8988T (cell line): Measurements from ENCODE around the gene FIS1.
A peak's percentile ranks its signal among the peaks of the same experiment; 100 is the strongest.
"Not testable (repeated sequence)": the region's sequence is repeated elsewhere in the genome, so short reads cannot be mapped to it uniquely, and the experiment has no call there.

Experiments
- DNase-seq: peaks from one replicate; pipeline ENCODE4 v3.0.0; 2011

The FIS1 gene

DNA sequence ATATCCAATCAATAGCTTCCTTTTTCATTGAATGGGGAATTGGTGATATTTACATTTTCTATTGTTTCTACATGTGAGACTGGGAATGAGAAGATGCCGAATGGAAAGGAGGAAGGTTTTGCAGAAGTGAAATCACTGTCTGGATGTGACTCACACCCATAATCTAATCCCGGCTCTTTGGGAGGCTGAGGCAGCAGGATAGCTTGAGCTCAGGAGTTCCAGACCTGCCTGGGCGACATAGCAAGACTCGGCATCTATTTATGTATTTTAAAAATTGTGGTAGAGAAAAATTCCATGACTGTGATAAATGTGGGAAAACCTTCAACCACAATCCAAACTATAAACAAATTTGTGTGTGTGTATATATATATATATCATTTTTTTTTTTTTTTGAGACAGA lies 10.9 kb upstream of the FIS1 start:
- no peak for DNase-seq

DNA sequence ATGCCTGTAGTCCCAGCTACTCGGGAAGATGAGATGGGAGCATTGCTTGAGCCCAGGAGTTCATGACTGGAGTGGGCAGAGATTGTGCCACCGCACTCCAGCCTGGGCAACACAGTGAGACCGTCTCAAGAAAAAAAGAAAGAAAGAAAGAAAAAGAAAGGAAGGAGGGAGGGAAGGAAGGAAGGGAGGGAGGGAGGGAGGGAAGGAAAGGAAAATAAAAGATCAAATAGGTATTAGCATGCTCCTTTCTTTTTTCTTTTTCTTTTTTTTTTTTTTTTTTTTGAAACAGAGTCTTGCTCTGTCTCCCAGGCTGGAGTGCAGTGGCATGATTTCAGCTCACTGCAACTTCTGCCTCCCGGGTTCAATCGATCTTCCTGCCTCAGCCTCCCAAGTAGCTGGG lies 8.3 kb upstream of the FIS1 start:
- not testable (repeated sequence) for DNase-seq

DNA sequence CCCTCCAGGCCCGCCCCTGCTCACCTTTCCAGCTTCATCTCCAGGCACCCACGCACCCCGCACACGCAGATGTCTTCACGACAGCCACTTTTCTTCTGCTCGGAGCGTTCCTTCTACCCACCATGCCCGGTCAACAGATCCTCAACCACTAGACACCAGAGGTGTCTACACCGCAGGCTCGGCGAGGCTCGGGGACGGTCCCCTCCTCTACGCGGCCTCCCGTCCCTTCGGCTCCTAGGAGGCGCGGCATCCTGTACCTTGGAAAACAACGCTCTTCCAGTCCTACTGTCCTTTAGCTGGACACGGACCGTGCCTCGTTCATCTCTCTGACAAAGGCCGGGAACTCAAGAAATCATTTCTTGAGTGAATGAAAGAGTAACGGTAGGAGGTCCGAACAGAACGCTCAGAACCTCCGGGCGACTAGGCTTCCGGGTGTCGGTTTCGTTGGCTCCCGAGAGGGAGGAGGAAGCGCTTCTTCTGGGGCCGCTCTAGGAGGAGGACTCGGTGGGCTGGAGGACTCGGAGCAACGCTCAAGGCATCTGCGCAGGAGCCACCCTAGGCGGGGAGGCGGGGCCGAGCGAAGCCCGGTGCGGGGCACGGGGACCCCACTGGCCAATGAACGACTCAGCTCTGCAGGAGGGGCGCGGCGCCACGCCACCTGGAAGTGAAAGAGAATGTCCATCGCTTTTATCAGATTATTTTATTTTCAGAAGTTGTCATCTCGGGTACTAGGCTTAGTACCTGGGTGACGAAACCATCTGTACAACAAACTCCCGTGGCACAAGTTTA lies 7.2 kb upstream of the FIS1 start:
- peak; percentile 84 for DNase-seq

DNA sequence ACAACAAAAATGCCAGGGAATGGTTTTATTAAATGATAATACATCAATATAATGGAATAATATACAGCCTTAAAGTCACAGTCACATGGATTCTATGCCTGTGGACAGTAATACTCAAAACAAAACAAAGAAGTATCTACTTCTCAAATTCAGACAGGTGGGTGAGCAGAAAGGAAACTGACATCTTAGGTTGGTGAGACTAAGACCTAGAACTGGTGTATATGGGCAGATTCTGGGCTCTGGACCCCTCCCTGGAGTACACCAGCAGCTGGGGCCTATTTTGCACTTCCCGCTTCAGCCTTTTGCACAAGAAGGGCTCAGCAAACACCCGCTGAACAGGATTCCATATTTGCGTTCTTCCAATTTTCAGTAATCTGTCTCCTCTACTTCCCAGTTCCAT lies 5.4 kb upstream of the FIS1 start:
- no peak for DNase-seq

DNA sequence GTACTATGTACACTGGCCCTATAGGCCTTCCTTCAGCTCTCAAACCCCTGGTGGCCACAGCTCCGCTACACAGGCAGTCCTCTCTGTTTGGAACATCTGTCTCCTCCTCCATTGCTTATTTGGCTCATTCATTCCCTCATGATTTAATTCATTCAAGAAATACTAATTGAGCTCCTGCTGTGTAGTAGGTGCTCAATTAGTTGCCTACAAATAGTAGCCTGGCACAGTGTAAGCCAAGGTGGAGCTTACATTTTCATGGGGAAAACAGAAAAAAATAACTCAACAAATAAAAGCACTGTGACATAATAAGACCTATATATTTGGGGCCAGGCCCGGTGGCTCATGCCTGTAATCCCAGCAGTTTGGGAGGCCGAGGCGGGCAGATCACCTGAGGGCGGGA lies 3.4 kb upstream of the FIS1 start:
- DNase-seq = no peak

DNA sequence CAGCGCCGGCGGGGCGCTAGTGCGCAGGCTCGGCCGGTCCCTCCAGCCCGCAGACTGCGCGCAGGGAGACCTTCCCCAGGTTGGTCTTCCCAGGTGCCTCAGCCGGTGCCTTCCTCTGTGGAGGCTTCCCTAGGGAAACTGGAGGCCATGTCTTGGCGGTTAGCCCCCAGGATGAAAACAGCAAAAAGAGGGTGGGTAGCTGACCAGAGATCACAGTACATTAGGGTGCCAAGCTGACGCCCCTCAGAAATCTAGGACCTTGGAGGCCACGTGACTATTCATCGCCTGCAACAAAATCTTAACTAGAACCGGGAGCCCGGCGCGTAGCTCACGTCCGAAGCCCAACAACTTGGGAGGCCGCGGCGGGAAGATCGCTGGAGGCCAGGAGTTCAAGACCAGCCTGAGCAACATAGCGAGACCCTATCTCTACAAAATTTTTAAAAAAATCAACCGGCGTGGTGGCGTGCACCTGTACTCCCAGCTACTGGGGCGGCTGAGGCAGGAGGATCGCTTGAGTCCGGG lies 327 bp upstream of the FIS1 start:
- peak; percentile 76 for DNase-seq

DNA sequence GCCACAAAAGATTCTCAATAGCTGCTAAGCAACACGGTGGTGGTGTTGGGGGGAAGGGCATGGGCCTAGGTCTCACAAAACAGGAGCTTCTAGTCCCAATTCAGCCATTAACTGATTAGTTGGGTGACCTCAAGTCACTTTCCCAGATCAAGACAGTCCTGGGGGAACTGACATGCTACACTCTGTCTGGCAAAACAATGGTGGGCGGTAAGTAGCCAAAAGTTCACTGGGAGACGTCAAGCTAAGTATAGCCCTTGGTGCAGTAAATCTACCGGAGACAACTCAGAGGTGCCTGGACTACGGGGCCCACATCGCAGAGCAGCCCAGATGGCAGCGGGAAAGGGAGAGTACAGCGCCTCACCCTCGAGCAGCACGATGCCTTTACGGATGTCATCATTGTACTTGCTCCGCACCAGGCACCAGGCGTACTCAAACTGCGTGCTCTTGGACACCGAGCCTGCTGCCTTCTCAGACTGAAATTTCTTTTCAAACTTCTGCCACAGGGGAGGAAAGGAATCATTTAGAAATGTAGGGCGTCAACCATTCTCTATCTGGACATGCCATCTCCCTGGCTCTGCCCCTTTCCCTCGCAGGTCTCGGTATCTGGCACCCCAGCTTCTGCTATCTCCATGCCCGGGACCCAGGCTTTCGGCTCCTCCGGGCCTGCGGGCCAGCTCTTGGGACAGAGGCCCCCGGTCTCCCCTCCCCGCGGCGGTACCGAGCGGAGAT lies 1.1 kb downstream of the FIS1 start:
- DNase-seq = no peak

DNA sequence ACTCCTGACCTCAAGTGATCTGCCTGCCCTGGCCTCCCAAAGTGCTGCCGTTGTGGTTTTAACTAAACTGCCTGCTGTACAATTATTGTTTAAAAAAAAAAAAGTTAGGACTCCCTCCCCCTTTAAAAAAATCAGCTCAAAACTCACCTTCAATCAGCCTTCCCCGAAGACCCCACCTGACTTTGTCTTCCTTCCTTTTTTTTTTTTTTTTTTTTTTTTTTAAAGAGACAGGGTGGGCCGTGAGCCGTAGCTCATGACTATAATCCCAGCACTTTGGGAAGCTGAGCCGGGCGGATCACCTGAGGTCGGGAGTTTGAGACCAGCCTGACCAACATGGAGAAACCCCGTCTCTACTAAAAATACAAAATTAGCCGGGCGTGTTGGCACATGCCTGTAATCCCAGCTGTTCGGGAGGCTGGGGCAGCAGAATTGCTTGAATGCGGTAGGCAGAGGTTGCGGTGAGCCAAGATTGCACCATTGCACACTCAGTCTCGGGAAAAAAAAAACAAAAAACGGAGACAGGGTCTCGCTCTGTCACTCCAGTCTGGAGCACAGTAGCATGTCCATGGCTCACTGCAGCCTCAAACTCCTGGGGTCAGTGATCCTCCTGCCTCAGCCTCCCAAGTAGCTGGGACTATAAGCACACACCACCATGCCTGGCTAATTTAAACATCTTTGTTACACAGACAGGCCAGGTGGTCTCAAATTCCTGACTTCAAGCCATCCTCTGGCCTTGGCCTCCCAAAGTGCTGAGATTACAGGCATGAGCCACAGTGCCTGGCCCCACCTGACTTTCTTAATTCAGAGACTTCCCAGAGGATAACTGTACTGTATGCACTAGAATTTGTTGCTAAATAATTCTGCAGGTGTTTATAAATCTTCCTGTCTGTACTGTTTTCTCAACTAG lies 3.2 kb downstream of the FIS1 start:
- no peak for DNase-seq

DNA sequence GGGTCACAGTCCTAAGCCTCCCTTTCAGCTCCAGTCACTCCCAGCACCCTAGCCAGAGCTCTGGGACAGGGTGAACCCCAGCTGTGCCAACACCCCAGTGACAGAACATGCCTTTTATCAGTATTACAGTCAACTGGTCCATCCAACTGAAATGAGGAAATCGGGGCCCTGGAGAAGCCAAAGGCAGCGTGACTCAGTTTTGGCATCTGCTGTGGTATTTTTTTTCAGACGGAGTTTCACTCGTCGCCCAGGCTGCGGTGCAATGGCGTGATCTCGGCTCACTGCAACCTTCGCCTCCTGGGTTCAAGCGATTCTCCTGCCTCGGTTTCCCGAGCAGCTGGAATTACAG lies 3.9 kb downstream of the FIS1 start:
- no peak for DNase-seq

DNA sequence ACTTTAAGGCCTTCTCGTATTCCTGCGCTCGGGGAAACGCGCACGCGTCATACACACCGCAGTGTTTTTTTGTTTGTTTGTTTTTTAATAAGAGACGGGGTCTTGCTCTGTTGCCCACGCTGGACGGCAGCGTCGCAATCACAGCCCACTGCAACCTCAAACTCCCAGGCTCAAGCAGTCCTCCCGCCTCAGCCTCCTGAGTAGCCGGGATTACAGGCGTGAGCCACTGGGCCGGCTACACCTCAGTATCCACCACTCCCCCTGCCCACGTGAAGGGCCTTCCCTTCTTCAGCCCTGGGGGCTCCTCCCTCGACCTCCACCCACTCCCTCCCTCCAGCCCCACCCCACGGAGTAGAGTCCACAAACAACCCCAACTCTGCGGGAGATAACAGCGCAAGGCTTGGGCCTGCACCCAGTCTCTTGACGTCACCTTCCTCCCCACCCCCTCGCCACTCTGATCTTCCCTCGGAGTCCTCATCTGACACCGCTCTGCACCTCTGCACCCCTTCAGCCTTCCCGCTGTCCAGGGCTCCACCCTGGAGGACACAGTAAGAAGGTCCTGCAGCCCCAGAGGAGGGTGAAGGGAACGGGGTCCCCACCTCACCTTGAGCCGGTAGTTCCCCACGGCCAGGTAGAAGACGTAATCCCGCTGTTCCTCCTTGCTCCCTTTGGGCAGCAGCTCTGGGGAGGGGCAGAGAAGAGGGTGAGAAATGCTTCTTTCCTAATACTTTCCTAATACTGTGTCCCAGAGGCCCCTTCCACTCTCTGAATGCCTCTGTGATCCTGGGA lies 4.5 kb downstream of the FIS1 start:
- no peak for DNase-seq

DNA sequence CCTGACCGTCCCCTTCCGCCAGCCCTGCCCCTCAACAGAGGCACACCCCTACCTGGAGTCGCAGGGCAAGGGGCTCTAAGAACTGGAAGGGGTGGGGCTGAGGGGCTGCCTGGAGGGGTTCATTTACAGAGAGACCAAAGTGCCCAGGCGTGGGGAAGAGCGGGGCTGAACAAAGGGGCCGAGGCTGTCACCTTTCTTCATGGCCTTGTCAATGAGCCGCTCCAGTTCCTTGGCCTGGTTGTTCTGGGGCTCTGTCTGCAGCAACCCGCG lies 5.0 kb downstream of the FIS1 start:
- no peak for DNase-seq

DNA sequence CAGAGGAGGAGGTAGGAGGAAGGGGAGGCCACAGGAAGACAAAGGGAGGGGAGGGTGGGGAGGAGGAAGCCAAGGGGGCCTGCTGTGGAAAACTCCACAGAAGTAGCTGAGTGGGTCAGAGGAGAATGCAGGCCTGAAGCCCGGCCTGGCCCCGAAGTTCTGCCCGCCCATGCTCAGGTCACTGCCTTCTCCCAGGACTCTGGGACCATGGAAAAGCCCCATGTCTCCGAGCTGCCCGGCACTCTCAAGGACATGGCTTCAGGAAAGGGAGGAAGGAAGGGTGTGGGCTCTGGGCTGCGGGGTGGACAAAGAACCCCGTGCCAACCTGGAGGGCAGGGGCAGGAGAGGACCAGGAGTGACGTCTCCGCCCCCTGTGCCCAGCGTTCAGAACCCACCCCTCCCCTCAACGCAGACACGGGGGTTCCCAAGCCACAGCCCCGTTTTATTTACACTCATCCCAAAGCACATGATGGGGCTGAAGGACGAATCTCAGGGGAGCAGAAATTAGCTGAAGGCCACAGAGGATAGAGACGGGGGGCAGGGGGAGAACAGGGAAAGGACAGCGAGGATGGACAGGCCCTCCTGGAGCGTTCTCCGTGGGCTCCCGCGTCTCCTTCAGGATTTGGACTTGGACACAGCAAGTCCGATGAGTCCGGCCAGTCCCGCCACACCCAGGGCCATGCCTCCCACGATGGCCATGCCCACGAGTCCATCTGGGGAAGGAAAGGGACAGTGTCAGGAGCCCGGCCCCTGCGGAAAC lies 5.5 kb downstream of the FIS1 start:
- DNase-seq = no peak

DNA sequence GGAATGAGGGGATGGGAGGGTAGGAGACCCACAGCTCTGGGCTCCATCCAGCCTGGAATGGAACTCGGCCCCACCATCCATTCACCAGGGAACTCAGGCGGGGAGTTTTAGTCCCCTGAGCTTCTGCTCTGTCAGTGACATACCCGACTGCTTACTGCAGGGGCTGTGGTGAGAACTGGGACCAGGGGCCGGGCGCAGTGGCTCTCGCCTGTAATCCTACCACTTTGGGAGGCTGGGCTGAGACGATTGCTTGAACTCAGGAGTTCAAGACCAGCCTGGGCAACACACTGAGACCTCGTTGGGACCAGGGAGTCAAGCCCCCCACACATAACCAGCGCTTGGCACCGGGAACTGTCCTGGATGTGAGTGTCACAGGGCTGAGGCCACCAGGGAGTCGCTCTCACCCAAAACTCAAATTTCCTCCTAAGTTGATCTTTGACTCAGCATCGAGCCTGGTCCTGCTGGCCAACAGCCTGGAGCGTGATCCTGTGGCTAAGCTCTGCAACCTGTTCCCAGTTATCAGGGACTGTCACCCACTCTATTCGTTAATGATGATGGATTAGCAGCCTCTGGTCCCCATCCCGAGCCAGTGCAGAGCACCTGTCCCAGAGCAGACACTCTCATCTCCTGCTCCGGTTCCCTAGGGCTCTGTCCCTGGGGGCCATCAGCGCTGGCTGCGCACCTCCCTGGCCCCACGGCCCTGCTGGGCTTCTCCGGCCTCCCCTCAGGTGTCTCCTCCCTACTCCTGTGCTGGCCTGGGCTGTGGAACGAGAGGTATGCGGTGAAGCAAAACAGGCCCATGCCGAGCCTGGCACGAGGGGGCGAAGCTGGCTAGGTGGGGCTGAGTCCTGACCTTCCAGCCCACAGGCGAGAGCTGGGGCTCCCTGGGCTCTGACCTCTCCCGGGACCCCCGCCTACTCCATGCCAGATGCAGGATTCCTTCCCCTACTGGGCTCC lies 6.4 kb downstream of the FIS1 start:
- no peak for DNase-seq

DNA sequence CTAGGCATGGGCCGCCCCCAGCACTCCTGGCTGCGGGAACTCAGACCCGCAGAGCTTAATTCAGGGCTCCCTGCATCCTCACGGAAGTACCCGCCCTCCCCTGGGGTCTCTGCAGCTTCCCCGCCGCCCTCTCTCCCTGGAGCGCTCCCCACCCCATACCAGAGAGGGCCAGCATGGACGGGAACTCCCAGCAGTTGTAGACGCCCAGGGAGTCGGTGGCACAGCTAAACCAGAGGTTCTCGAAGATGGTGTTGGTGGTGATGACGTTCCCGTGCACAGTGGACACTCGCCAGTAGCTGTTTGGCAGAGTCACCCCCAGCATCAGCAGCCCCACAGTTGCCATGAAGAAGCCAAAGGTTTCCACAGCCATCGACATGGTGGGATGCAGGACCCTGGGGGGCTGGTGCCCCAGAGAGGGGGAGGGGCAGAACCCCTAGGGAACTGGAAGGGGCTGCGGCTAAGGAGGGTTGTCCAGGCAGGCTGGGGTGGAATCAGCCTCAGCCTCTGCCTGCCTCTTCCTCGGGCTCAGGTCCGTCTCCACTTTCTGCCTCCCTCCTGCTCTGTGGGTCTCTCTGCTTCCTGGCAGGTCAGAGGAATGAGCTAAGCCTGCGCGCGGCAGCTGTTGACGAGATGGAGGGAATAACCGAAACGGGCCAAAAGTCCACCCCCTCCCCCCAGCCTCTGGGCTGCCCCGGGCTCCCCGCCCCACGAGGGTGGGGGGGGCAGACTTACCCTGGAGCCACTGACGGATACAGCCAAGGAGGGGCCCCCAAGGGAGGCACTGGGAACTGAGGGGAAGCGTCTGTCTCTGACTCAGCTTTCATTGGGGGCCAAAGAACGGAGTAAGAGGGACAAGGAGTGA lies 7.4 kb downstream of the FIS1 start, which contains the start of gene CLDN15:
CLDN15 (minus strand) TSS at position 597 of the 862 bp plus-strand sequence; CDS start at position 376, 221 bp downstream.
- DNase-seq = no peak

DNA sequence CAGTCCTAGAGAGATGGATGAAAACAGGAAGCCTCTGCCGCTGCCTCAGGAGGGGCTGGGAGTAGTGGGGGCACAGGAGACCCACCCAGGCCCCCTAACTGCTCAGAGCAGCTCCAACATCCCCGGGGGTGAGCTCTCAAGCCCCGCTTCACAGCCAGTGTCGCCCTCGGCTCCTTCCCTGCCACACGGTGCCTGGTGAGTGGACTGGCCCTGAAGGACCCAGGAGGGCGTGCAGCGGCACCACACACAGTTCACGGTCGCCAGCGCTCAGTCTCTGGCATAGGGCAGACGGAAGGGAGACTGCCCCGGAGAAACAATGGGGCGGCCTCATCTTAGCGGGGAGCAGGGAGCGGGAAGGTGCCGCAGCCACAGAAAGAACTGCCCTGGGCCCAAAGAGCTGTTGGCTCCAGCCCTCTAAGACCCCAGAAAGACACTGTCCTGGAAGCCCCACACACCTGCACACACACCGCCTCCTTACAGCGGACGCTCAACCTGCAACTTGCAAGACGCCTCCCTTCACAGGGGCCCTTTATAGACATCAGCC lies 8.5 kb downstream of the FIS1 start:
- no peak for DNase-seq

DNA sequence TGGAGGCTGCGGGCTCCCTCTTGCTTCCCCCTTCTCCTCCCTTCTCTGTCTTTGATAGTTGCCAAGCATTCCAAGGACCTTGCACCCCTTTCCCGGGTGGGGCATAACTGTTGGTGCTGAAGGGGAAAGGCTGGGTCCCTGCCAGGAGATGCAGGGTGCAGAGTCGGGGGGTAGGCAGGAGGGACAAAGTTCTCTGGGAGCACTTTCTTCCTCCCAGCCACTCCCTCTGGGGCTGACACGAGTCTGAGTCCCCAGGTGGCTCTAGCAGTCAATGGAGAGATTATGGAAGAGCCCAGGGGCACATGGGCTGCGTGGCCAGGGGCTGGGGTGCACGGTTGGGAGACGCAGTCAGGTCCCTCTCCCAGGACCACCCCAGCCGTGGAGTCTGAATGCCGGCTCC lies 9.4 kb downstream of the FIS1 start:
- DNase-seq = no peak

DNA sequence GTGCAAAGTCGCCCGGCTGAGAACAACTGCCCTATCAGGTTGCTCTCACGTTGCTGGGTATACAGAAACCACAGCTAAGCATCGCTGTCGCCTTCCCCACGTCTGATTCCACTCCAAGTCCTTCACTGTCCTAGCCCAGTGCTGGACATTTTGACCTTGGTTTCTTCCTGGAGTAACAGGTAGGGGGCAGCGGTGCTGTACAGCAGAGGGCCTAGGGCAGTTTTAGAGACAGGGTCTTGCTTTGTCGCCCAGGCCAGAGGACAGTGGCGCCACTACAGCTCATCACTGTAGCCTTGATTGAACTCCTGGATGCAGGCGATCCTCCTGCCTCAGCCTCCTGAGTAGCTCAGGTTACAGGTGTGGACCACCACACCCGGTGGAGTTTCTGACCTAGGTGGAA lies 9.8 kb downstream of the FIS1 start:
- no peak for DNase-seq

DNA sequence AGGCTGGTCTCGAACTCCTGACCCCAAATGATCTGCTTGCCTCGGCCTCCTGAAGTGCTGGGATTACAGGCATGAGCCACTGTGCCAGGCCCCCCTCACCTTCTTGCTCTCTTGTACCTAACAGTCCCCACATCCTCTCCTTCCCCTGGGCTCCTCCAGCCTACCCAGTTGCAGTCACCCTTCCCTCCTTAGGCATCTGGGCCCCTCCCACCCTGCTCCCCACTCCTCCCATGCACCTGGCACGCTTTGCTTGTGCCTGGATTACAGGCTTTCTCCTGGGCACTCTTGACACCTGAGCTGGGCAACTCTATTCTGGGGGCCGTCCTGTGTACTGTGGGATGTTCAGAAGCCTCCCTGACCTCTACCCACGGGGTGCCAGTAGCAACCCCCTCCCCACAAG lies 10.2 kb downstream of the FIS1 start:
- no peak for DNase-seq

DNA sequence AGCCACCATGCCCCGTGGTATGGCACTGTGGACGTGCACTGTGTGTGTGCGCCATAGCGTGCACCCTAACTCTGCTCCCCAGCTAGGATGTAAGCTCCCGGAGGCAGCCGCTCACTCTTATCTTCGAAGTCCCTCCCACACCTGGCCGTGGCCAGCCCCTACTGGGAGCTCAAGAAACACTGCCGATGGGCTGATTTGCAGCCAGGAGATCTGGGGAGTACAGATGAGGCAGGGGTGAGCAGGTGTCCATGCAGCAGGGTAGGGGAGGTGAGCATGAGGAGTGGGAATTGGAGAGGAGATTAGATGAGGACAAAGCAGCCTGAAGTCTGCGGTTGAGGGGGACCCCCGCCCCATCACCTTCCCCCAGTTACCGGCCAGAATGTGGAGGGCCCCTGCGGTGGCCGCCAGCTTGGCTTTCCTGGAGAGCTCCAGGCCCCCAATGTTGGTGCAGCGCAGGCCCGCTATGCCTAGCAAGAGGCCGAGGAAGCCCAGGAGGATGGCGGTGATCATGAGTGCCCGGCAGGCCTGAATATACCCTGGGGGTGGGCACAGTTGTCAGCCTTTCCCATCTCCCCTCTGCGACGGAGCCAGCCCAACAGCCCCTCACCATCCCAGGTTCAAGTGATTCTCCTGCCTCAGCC lies 10.9 kb downstream of the FIS1 start:
- DNase-seq = no peak
